Vagina (tissue), 2 donors: ENCODE data around the gene SLC6A6.

Experiments
- POLR2A ChIP-seq, 2 donors: fragments of 450-650 bp; IDR thresholded peaks; one replicate each; pipeline ENCODE4 v1.6.1; 2017; ENCODE audit warnings: antibody characterized with exemption in 2 of 2, mild to moderate bottlenecking in 2 of 2, moderate library complexity in 2 of 2
- POLR2AphosphoS5 ChIP-seq, 2 donors: sonication (generic); formaldehyde crosslinking; IDR thresholded peaks; one replicate each; pipeline ENCODE4 v1.9.0; 2017; ENCODE audit warnings: antibody characterized with exemption in 2 of 2, mild to moderate bottlenecking in 2 of 2, low read depth in 1 of 2; ENCODE audit not compliant: insufficient read depth in 1 of 2
- TF ChIP-seq, protein P1 (sequence below), 3 experiments: fragments of 450-650 bp in 2 of 3; fragments of 200-600 bp in 1 of 3; sonication (generic) in 1 of 3; IDR thresholded peaks; one replicate each; pipeline ENCODE4 v1.5.1; 2017 to 2019; ENCODE audit warnings: antibody characterized with exemption in 3 of 3, mild to moderate bottlenecking in 2 of 3, moderate library complexity in 2 of 3

DNA sequence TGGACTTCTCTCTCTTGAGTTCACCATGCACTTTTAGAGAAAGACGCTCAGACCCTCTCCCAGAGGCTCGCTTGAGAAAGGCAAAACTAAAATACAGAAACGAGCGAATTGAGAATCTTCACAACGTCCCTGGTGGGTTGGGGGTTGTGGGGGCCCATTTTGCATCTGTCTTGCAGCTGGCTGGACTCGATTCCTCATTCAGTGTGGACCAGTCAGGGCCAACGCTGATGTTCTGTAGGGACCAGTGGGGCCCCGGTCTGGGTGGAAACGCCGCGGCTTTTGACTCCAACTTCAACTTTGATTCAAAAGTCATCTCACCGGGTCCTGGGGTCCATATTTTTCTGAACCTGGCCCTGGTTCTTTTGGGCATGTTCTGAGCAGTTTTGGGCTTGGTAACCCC is 68.1 kb downstream of the SLC6A6 start:
- TF ChIP-seq, protein P1, sequence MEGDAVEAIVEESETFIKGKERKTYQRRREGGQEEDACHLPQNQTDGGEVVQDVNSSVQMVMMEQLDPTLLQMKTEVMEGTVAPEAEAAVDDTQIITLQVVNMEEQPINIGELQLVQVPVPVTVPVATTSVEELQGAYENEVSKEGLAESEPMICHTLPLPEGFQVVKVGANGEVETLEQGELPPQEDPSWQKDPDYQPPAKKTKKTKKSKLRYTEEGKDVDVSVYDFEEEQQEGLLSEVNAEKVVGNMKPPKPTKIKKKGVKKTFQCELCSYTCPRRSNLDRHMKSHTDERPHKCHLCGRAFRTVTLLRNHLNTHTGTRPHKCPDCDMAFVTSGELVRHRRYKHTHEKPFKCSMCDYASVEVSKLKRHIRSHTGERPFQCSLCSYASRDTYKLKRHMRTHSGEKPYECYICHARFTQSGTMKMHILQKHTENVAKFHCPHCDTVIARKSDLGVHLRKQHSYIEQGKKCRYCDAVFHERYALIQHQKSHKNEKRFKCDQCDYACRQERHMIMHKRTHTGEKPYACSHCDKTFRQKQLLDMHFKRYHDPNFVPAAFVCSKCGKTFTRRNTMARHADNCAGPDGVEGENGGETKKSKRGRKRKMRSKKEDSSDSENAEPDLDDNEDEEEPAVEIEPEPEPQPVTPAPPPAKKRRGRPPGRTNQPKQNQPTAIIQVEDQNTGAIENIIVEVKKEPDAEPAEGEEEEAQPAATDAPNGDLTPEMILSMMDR (IDR thresholded peaks at IDR 0.05) = no peak
- TF ChIP-seq POLR2A (IDR thresholded peaks at IDR 0.05) (no peak), POLR2AphosphoS5 (IDR thresholded peaks at IDR 0.05; ENCODE audit: insufficient read depth in 1 of 2, low read depth in 1 of 2) (no peak)
